H1 (cell line): ENCODE data around the gene POLR3E. TPM values are rescaled to one million over a fixed set of nuclear protein-coding genes. Genes with fewer than 3 reads are reported as not detected.
"Not testable (repeated sequence)": the region's sequence is repeated elsewhere in the genome, so short reads cannot be mapped to it uniquely, and the experiment has no call there.

Experiments used
- CTCF ChIA-PET: fragments of 300-600 bp; sonication (Branson Sonifier 250); formaldehyde crosslinking; loops from one replicate; lab custom pipeline; 2021; ENCODE audit not compliant: partially characterized antibody; lab: Charles Lee
- POLR2A ChIA-PET: fragments of 300-600 bp; sonication (Branson Sonifier 250); formaldehyde crosslinking; loops from one replicate; lab custom pipeline; 2021; ENCODE audit warnings: inconsistent platforms; ENCODE audit not compliant: partially characterized antibody; lab: Charles Lee
- DNase-seq, 2 experiments: peaks; one replicate each; pipeline versions ENCODE4 v3.0.0 to v3.0.0-alpha.2; 2010 to 2022; ENCODE audit warnings: low spot score in 2 of 2, low read depth in 1 of 2, mixed read lengths in 1 of 2
- FAIRE-seq: peaks from 2 replicates; lab custom pipeline; 2011; peaks lifted over from hg19 to GRCh38; lab: Jason Lieb, UNC
- H2AFZ ChIP-seq: 2 replicates; pipeline ENCODE4 v1.8.1; 2012; ENCODE audit warnings: low read length, inconsistent platforms
- H2AK5ac ChIP-seq: 2 replicates; pipeline ENCODE4 v1.6.1; 2013; ENCODE audit warnings: low read depth, low read length
- H2BK120ac ChIP-seq: replicated peaks from 2 replicates; pipeline ENCODE3; 2013; ENCODE audit warnings: low read depth, low read length, inconsistent platforms
- H2BK12ac ChIP-seq: 2 replicates; pipeline ENCODE4 v1.6.1; 2013; ENCODE audit warnings: low read depth, low read length
- H2BK15ac ChIP-seq: 2 replicates; pipeline ENCODE4 v1.6.1; 2013; ENCODE audit warnings: low read length
- H2BK20ac ChIP-seq: 2 replicates; pipeline ENCODE4 v1.6.1; 2013; ENCODE audit warnings: low read length
- H2BK5ac ChIP-seq: 2 replicates; pipeline ENCODE4 v1.6.1; 2013; ENCODE audit warnings: low read depth, low read length
- H3K14ac ChIP-seq: 2 replicates; pipeline ENCODE4 v1.6.1; 2013; ENCODE audit warnings: inconsistent platforms; ENCODE audit not compliant: insufficient read length
- H3K18ac ChIP-seq: 2 replicates; pipeline ENCODE4 v1.6.1; 2013; ENCODE audit warnings: low read length; ENCODE audit errors: extremely low read depth
- H3K23ac ChIP-seq: 2 replicates; pipeline ENCODE4 v1.6.1; 2013; ENCODE audit warnings: inconsistent platforms; ENCODE audit not compliant: insufficient read length
- H3K23me2 ChIP-seq: 2 replicates; pipeline ENCODE4 v1.6.1; 2013; ENCODE audit warnings: low read depth, low read length
- H3K27ac ChIP-seq: 2 replicates; pipeline ENCODE4 v1.6.1; 2011; ENCODE audit warnings: low read depth, low read length, inconsistent platforms
- H3K27me3 ChIP-seq, 4 experiments: replicated peaks in 1 of 4; 1 replicate in 1 of 4; 2 replicates in 3 of 4; pipeline versions ENCODE4 v1.6.1 to v1.8.1; 2011 to 2013; ENCODE audit warnings: low read length in 3 of 4, mild to moderate bottlenecking in 3 of 4, inconsistent platforms in 2 of 4, mixed read lengths in 2 of 4, moderate library complexity in 1 of 4; ENCODE audit not compliant: control insufficient read depth in 3 of 4, insufficient read depth in 3 of 4; ENCODE audit errors: extremely low read depth in 1 of 4
- H3K36me3 ChIP-seq, 4 experiments: 2 replicates each; pipeline versions ENCODE4 v1.6.1 to v1.8.1; 2011 to 2013; ENCODE audit warnings: mild to moderate bottlenecking in 4 of 4, low read length in 3 of 4, moderate library complexity in 2 of 4, control low read depth in 1 of 4, inconsistent platforms in 1 of 4; ENCODE audit not compliant: insufficient read depth in 4 of 4, control insufficient read depth in 2 of 4
- H3K4ac ChIP-seq: replicated peaks from 2 replicates; pipeline ENCODE3; 2013; ENCODE audit warnings: low read length, low read depth, mixed read lengths, inconsistent platforms; ENCODE audit not compliant: insufficient read length
- H3K4me1 ChIP-seq, 4 experiments: replicated peaks in 1 of 4; 1 replicate in 1 of 4; 2 replicates in 3 of 4; pipeline versions ENCODE4 v1.6.1 to v1.8.1; 2011 to 2013; ENCODE audit warnings: low read length in 3 of 4, inconsistent platforms in 2 of 4, mixed read lengths in 1 of 4; ENCODE audit not compliant: insufficient read depth in 4 of 4, control insufficient read depth in 3 of 4
- H3K4me2 ChIP-seq, 2 experiments: 2 replicates each; pipeline versions ENCODE4 v1.6.1 to v1.8.1; 2011 to 2013; ENCODE audit warnings: low read depth in 2 of 2, low read length in 2 of 2, control low read depth in 1 of 2, inconsistent platforms in 1 of 2, mild to moderate bottlenecking in 1 of 2; ENCODE audit not compliant: insufficient read depth in 1 of 2
- H3K4me3 ChIP-seq, 4 experiments: fragments of 200-600, 300-600 bp in 1 of 4; sonication (generic), shearing (Covaris generic), sonication (Bioruptor Twin) in 1 of 4; 2 replicates each; pipeline versions ENCODE4 v1.5.1 to v1.8.1; 2011 to 2016; ENCODE audit warnings: low read length in 4 of 4, low read depth in 3 of 4, control low read depth in 2 of 4, inconsistent platforms in 2 of 4, mild to moderate bottlenecking in 2 of 4, mixed read lengths in 1 of 4, moderate library complexity in 1 of 4; ENCODE audit not compliant: insufficient read depth in 2 of 4; ENCODE audit errors: extremely low read depth in 1 of 4
- H3K56ac ChIP-seq: replicated peaks from 2 replicates; pipeline ENCODE3; 2013; ENCODE audit warnings: low read depth, mild to moderate bottlenecking, mixed read lengths, low read length, inconsistent platforms; ENCODE audit not compliant: insufficient read length
- H3K79me1 ChIP-seq: 2 replicates; pipeline ENCODE4 v1.6.1; 2013; ENCODE audit warnings: low read depth, low read length, control low read depth
- H3K79me2 ChIP-seq, 2 experiments: 2 replicates each; pipeline versions ENCODE4 v1.6.1 to v1.8.1; 2012 to 2013; ENCODE audit warnings: low read length in 2 of 2, mild to moderate bottlenecking in 2 of 2, inconsistent platforms in 1 of 2; ENCODE audit not compliant: insufficient read depth in 2 of 2, control insufficient read depth in 1 of 2
- H3K9ac ChIP-seq, 4 experiments: replicated peaks in 1 of 4; 1 replicate in 1 of 4; 2 replicates in 3 of 4; pipeline versions ENCODE4 v1.6.1 to v1.8.1; 2011 to 2013; ENCODE audit warnings: low read depth in 3 of 4, low read length in 3 of 4, control low read depth in 2 of 4, mild to moderate bottlenecking in 2 of 4, moderate library complexity in 2 of 4, inconsistent platforms in 1 of 4; ENCODE audit errors: extremely low read depth in 1 of 4
- H3K9me3 ChIP-seq, 2 experiments: 2 replicates each; pipeline versions ENCODE4 v1.6.1 to v1.8.1; 2012 to 2013; ENCODE audit warnings: mild to moderate bottlenecking in 2 of 2, moderate library complexity in 2 of 2, control low read depth in 1 of 2, inconsistent platforms in 1 of 2, low read depth in 1 of 2, low read length in 1 of 2, mixed read lengths in 1 of 2; ENCODE audit not compliant: insufficient read depth in 2 of 2
- H4K20me1 ChIP-seq, 2 experiments: replicated peaks in 1 of 2; 2 replicates each; pipeline versions ENCODE3 to v1.8.1; 2011 to 2013; ENCODE audit warnings: inconsistent platforms in 2 of 2, low read length in 2 of 2, mild to moderate bottlenecking in 1 of 2; ENCODE audit not compliant: insufficient read depth in 2 of 2, control insufficient read depth in 1 of 2
- H4K5ac ChIP-seq: 2 replicates; pipeline ENCODE4 v1.6.1; 2013; ENCODE audit warnings: low read length, low read depth, mixed read lengths, inconsistent platforms; ENCODE audit not compliant: insufficient read length
- H4K8ac ChIP-seq: 2 replicates; pipeline ENCODE4 v1.8.0; 2013; ENCODE audit warnings: mild to moderate bottlenecking, moderate library complexity, low read length, inconsistent platforms; ENCODE audit not compliant: insufficient read depth; ENCODE audit errors: extremely low read depth
- H4K91ac ChIP-seq: replicated peaks from 2 replicates; pipeline ENCODE3; 2013; ENCODE audit warnings: low read length, mixed read lengths, inconsistent platforms; ENCODE audit not compliant: insufficient read length
- ASH2L ChIP-seq: fragments of 200-600, 300-600 bp; sonication (generic); IDR thresholded peaks from one replicate; pipeline ENCODE4 v1.7.1; 2017; ENCODE audit warnings: low read length
- ATF2 ChIP-seq: IDR thresholded peaks from 2 replicates; pipeline ENCODE4 v1.6.1; 2012; ENCODE audit warnings: low read length, inconsistent platforms
- PHF8 ChIP-seq: fragments of 200-600 bp; sonication (generic); conservative IDR thresholded peaks from 2 replicates; pipeline ENCODE4 v1.7.1; 2012; ENCODE audit warnings: low read depth, mild to moderate bottlenecking, inconsistent platforms, low read length, moderate library complexity
- TEAD4 ChIP-seq: IDR thresholded peaks from 2 replicates; pipeline ENCODE4 v1.6.1; 2012; ENCODE audit warnings: low read depth, low read length, inconsistent platforms, mixed read lengths
- WGBS, 2 experiments: shearing (Covaris generic) in 1 of 2; methylation state at CpG; one replicate each; pipeline versions ENCODE4 v1.1.6 to v1.1.7; 2013 to 2015; ENCODE audit warnings: low lambda C conversion rate in 2 of 2, mixed read lengths in 2 of 2, inconsistent platforms in 1 of 2, low coverage in 1 of 2, missing lambda C conversion rate in 1 of 2; ENCODE audit not compliant: insufficient replicate concordance in 2 of 2, insufficient coverage in 1 of 2, insufficient read length in 1 of 2; ENCODE audit errors: extremely low coverage in 1 of 2, missing lambda C conversion rate in 1 of 2; 5-methylcytosine and 5-hydroxymethylcytosine counted together
- polyA plus RNA-seq, 7 experiments: library from polyadenylated mRNA; depleted of rRNA in 3 of 7; stranded (reverse) in 5 of 7; unstranded in 2 of 7; fragments of >200 nt in 5 of 7; fragments of 200-250 nt in 2 of 7; gene quantifications; 1 replicate in 5 of 7; 2 replicates in 1 of 7; 4 replicates in 1 of 7; pipeline versions ENCODE4 v1.2.1 to v1.2.3, GENCODE V29; 2011 to 2013; ENCODE audit warnings: missing spikeins in 2 of 7, mixed read lengths in 2 of 7
- total RNA-seq: library from RNA; stranded (reverse); fragmentation: NEBNext Ultra II Directional; extraction: Animal tissue kit (Norgen Biotek cat#: 25700); gene quantifications from 2 replicates; pipeline ENCODE4 v1.2.1, GENCODE V29; 2021

The POLR3E gene
- total and polyA plus RNA-seq, 2 of the 8 experiments (the other 6 are each of a cell fraction or from before 2014, with no cell fraction given), result 96.5 to 125 TPM

- TF ChIP-seq ATF2, result no peak
- TF ChIP-seq ASH2L, result no peak
- no peak for TF ChIP-seq PHF8
- TF ChIP-seq TEAD4, result no peak
Measured at GRCh38 chr16:22348291-22348690, 51.1 kb downstream of the POLR3E start (continued).

GRCh38 chr16:22351017-22351416 lies 53.8 kb downstream of the POLR3E start:
- H3K9ac ChIP-seq, H4K8ac ChIP-seq, H2BK12ac ChIP-seq, H4K5ac ChIP-seq, H3K9me3 ChIP-seq, CTCF ChIA-PET, H3K23ac ChIP-seq, H2BK5ac ChIP-seq, H4K91ac ChIP-seq, H2AFZ ChIP-seq, H3K4me2 ChIP-seq, H3K27ac ChIP-seq, H2BK120ac ChIP-seq, H3K4me3 ChIP-seq, H3K4me1 ChIP-seq, H3K18ac ChIP-seq, H3K27me3 ChIP-seq, H3K56ac ChIP-seq, H2BK20ac ChIP-seq, H3K79me1 ChIP-seq, H2BK15ac ChIP-seq, FAIRE-seq, H3K14ac ChIP-seq, DNase-seq, H3K4ac ChIP-seq, H2AK5ac ChIP-seq, H3K23me2 ChIP-seq, H4K20me1 ChIP-seq: not testable (repeated sequence)
- 99% methylated on average over 6 of the region's 6 CpGs; no CpG with 5 or more reads in 1 of the 2 experiments for WGBS, 2 experiments
- POLR2A ChIA-PET, result interaction anchor here (0.8 kb wide), 1 partner anchor 10 kb away, joined by 3 read pairs; no protein-coding TSS in a partner anchor
- Histone ChIP-seq H3K36me3 (peaks cover 5 to 54% (median 31%) of the 10 kb centered on the region in 4 experiments), H3K79me2 (peaks cover 0 to 14% of the 10 kb centered on the region in 2 experiments; a peak in 2 of 4 replicates)
